Activated CD8-positive, alpha-beta T cell treated with anti-CD3 and anti-CD28 coated beads, Interleukin-2, amount 10 ng/mL, durations not matched to agents 7 days and 5 days (primary cell): ENCODE data around the gene LRRC52. TPM values are rescaled to one million over a fixed set of nuclear protein-coding genes. Genes with fewer than 3 reads are reported as not detected.

Experiments used
- ATAC-seq: fragments of 150-1000 bp; cut with Tn5 transposase; one replicate; pipeline ENCODE4 v1.10.0; 2021; ENCODE audit warnings: moderate library complexity
- CTCF ChIA-PET: fragments of 350-600 bp; sonication (Branson Sonifier 250); formaldehyde crosslinking; loops from one replicate; lab custom pipeline; 2021; ENCODE audit warnings: antibody characterized with exemption; lab: Charles Lee
- POLR2A ChIA-PET: fragments of 350-600 bp; sonication (Branson Sonifier 250); formaldehyde crosslinking; loops from one replicate; lab custom pipeline; 2021; ENCODE audit warnings: antibody characterized with exemption; lab: Charles Lee
- DNase-seq: peaks from one replicate; pipeline ENCODE4 v3.0.0-alpha.2; 2020
- H3K27ac Mint-ChIP-seq: one replicate; pipeline ENCODE4 v1.8.0; 2021; ENCODE audit warnings: mild to moderate bottlenecking, mixed read lengths
- H3K27me3 Mint-ChIP-seq: one replicate; pipeline ENCODE4 v1.8.0; 2021; ENCODE audit warnings: low read depth, mixed read lengths
- H3K36me3 Mint-ChIP-seq: one replicate; pipeline ENCODE4 v1.8.0; 2021; ENCODE audit warnings: low read depth, mixed read lengths
- H3K4me1 Mint-ChIP-seq: one replicate; pipeline ENCODE4 v1.8.0; 2021; ENCODE audit warnings: low read depth, mixed read lengths
- H3K4me3 Mint-ChIP-seq: one replicate; pipeline ENCODE4 v1.8.0; 2021; ENCODE audit warnings: mild to moderate bottlenecking, mixed read lengths
- H3K9me3 Mint-ChIP-seq: one replicate; pipeline ENCODE4 v1.8.0; 2022; ENCODE audit warnings: mixed read lengths; ENCODE audit not compliant: insufficient read depth
- total RNA-seq, 2 experiments: library from RNA; stranded (reverse); gene quantifications; one replicate each; pipeline ENCODE4 v1.2.3, GENCODE V29; 2021

The LRRC52 gene
- total RNA-seq, 2 experiments from 2014 or later = not detected

DNA sequence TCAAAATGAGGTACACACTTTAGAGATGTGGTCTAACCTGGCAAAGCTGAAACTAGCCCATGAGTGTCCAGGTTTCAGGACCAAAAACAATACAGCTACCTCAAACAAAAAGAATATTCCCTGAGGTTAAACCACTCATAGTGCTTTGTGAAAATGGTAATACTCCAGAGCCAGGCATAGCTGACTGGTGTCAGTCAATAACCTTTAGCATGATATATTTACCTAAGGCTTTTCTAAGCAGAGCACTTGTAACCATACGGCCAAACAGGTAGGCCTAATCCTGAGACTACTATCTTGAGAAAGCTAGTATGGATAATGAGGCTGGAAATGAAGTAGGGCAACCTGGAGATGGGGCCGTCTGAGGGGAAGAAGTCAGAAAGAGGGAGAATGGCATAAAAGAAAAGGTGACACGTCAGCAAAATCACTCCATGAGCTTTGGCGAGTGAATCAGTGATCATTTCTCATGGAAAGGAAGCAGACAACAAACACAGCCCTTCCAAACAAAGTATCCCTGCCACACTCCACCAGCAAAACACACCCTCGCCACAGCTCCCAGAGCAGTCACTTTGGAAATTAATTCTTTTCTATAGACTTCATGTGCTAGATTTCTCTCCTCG, 1.7 kb upstream of the LRRC52 start:
- ATAC-seq (no peak), DNase-seq (no peak)
- ChIA-PET POLR2A (no interaction called here), CTCF (no interaction called here)
- H3K27ac Mint-ChIP-seq = no peak overlapping the region
- H3K27me3 Mint-ChIP-seq = peaks cover 28% of the 10 kb centered on the region
- no peaks in the 10 kb centered on the region for H3K36me3 Mint-ChIP-seq
- H3K9me3 Mint-ChIP-seq = no peaks in the 10 kb centered on the region
- no peaks in the 10 kb centered on the region for H3K4me1 Mint-ChIP-seq
- no peak overlapping the region for H3K4me3 Mint-ChIP-seq

DNA sequence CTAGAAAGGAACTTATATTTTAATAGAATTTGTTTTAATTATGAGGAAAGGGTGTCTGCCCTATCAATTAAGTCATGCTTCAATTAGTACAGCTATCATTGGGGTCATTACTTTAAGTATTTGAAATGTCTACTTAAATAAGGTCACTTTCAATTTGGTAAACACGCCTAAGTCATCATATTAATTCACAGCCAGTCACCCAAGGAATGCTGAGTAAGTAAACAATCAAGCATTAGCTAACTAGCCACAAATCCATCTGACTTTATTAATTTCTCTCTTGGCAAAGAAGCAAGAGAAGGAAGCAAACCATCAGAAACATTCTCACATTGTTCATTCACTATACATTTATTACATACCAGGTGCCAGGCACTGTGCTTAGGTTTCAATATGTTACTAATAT, 1.2 kb upstream of the LRRC52 start:
- Mint-ChIP-seq H3K27me3 (peaks cover 27% of the 10 kb centered on the region), H3K9me3 (no peaks in the 10 kb centered on the region), H3K27ac (no peak overlapping the region), H3K4me3 (no peak overlapping the region), H3K36me3 (no peaks in the 10 kb centered on the region), H3K4me1 (no peaks in the 10 kb centered on the region)
- no peak for DNase-seq
- ChIA-PET CTCF (no interaction called here), POLR2A (no interaction called here)
- no peak for ATAC-seq

DNA sequence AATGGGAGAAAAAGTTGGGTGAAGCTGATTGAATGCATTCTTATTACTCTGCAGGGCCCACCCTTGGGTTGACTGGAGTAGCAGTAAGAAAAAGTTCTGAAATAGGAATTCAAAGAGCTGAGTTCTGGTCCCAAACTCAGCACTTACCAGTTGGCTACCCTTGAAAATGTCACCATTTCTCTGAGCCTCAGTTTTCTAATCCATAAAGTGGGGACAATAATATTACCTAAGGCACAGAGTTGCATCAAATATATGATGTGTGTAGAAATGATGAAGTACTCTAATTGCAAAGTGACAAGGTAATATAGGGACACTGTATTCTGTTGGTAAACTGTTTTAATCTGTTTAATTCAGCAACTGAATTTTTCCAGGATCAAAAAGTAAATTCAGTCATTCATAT, 1.2 kb downstream of the LRRC52 start:
- no peaks in the 10 kb centered on the region for H3K36me3 Mint-ChIP-seq
- H3K27me3 Mint-ChIP-seq = peaks cover 33% of the 10 kb centered on the region
- ChIA-PET POLR2A (no interaction called here), CTCF (no interaction called here)
- no peaks in the 10 kb centered on the region for H3K9me3 Mint-ChIP-seq
- H3K27ac Mint-ChIP-seq = no peak overlapping the region
- DNase-seq = no peak
- H3K4me3 Mint-ChIP-seq = no peak overlapping the region
- no peaks in the 10 kb centered on the region for H3K4me1 Mint-ChIP-seq
- ATAC-seq = no peak

DNA sequence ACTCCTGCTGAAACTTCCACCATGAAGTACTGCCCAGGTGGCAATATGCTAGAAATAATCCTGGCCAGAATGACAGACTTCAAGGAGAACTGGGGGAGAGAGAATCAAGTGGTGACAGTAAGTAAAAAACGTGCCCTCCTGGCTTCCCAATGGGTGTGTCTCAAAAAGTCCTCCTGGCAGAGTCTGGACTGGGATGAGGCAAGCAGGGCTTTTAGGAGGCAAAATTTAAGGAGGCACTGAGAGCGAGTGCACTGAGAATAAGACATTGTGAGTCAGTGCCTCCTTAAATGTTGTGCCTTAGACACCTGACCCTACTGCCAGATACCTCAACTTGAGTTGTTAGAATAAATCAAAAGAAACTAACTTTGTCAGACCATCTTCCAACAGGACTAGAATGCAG, 2.2 kb downstream of the LRRC52 start:
- Mint-ChIP-seq H3K27ac (no peak overlapping the region), H3K4me1 (no peaks in the 10 kb centered on the region), H3K9me3 (no peaks in the 10 kb centered on the region), H3K36me3 (no peaks in the 10 kb centered on the region), H3K27me3 (peaks cover 33% of the 10 kb centered on the region), H3K4me3 (no peak overlapping the region)
- CTCF ChIA-PET = no interaction called here
- ATAC-seq = no peak
- POLR2A ChIA-PET = no interaction called here
- DNase-seq = no peak

DNA sequence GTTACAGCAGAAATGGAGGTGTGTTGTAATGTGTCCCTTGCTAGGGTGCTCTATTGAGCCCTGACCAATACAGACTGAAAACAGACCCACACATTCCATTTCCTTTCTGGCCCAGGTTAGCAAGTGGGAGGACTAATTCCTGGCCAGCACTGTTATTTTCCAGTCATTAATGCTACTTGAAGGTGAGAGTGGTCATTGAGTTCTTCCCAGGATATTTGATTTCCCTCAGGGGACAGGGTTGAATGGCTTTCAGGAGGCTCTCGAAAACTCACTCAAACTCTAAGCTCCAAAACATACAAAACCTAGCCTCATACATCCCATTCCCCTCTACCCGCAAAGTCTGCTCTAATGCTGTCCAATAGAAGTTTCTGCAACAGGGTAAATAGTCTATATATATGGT, 6.2 kb downstream of the LRRC52 start:
- Mint-ChIP-seq H3K27me3 (peaks cover 25% of the 10 kb centered on the region), H3K4me3 (no peak overlapping the region), H3K27ac (no peak overlapping the region), H3K9me3 (no peaks in the 10 kb centered on the region), H3K36me3 (no peaks in the 10 kb centered on the region), H3K4me1 (no peaks in the 10 kb centered on the region)
- CTCF ChIA-PET = interaction anchor here (1.4 kb wide), 1 partner anchor 158 kb away, joined by 3 read pairs; no protein-coding TSS in a partner anchor
- DNase-seq (no peak), ATAC-seq (no peak)
- POLR2A ChIA-PET = no interaction called here

DNA sequence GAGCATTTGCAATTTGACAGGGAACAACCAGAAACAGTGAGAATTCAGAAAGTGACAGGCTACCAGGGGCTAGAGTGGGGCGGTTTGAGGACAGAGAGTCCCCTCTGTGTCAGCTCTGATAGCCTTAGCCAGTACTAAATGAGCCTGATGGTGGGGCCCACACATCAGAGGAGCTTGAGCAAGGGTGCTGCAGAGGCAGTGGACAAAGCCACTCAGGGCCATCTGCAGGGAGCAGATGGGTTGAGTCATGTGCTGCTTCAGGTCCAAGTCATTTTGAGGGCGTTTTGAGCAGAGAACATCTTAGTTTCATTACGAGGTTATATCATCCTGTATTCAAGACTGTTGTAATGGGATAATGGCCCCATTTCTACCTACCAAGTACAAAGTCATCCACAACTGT, 7.7 kb downstream of the LRRC52 start:
- no peaks in the 10 kb centered on the region for H3K4me1 Mint-ChIP-seq
- peaks cover 30% of the 10 kb centered on the region for H3K27me3 Mint-ChIP-seq
- POLR2A ChIA-PET = no interaction called here
- CTCF ChIA-PET = no interaction called here
- DNase-seq = no peak
- H3K4me3 Mint-ChIP-seq = no peak overlapping the region
- H3K9me3 Mint-ChIP-seq = no peaks in the 10 kb centered on the region
- ATAC-seq = no peak
- no peaks in the 10 kb centered on the region for H3K36me3 Mint-ChIP-seq
- H3K27ac Mint-ChIP-seq = no peak overlapping the region

DNA sequence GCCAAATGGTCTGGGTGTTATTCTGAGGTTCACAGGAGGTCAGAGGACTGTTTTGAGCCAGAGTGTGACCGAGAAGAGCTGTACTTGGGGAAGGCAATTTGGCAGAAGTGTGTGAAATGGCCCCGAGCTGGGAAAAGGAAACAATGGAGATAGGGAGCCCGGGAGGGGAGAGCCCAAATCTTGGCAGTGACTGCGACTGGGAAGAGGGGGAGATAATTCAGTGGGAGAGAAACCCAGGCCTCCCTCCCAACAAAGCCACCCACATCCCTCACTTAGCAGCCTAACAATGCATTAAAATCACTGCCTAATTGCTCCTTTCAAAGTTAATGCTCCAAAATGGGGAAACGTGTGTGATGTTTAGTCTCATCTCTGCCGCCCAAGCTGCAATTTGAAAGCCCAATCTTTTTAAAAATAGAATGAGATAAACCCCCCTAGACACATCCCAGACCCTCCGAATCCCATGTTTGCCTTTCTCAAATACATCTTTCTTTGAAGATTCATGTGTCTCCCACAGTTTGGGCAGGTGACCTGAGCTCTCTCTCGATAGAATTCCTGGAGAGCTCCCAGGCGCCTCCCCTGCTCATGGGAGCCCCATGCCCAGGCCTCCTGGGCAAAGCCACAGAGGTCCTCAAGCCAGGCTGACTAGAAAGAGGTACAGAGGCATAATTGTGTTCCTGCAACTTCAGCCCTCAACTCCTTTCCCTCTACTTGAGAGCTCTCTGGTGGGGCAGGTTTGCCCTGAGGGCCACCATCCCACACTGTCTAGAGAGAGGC, 17.3 kb downstream of the LRRC52 start:
- ChIA-PET CTCF (no interaction called here), POLR2A (no interaction called here)
- Mint-ChIP-seq H3K27me3 (peaks cover 20% of the 10 kb centered on the region), H3K9me3 (no peaks in the 10 kb centered on the region), H3K27ac (no peak overlapping the region), H3K4me1 (no peaks in the 10 kb centered on the region), H3K36me3 (no peaks in the 10 kb centered on the region), H3K4me3 (no peak overlapping the region)
- ATAC-seq = no peak
- DNase-seq = no peak

DNA sequence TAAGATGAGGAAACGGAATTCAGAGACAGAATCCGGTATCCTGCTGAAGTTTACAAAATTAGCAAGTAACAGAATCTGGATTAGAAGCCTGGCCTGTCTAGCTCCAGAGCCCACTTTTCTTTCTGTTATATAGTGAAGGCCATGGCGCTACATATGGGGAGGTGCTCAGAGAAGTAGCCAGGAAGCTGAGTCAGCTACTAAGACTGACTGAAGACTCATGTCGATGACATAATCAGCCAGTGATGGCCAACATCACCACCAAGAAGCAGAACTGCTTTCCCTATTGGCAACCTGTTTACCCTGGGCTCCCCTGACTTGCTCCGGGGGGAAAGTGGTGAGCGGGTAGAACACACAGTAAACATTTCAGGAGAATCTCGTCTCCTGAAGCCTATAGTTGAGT, 18.8 kb downstream of the LRRC52 start:
- POLR2A ChIA-PET = interaction anchor here (0.7 kb wide), 1 partner anchor 18 kb away, joined by 3 read pairs; no protein-coding TSS in a partner anchor
- CTCF ChIA-PET = no interaction called here
- Mint-ChIP-seq H3K9me3 (no peaks in the 10 kb centered on the region), H3K36me3 (no peaks in the 10 kb centered on the region), H3K4me3 (no peak overlapping the region), H3K27me3 (peaks cover 24% of the 10 kb centered on the region), H3K4me1 (no peaks in the 10 kb centered on the region), H3K27ac (no peak overlapping the region)
- ATAC-seq (no peak), DNase-seq (no peak)

DNA sequence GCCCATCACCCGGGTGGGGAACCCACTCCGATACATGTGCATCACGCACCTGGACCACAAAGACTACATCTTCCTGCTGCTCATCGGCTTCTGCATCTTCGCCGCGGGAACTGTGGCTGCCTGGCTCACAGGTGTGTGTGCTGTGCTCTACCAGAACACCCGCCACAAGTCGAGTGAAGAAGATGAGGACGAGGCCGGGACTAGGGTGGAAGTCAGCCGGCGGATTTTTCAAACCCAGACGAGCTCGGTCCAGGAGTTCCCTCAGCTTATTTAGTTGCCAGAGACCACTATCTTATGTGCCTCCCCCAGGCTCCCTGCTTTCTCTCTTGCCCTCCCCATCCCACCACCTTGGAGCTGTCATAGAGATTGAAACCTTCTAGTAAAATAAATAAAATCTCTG, 19.8 kb downstream of the LRRC52 start:
- no peak overlapping the region for H3K4me3 Mint-ChIP-seq

DNA sequence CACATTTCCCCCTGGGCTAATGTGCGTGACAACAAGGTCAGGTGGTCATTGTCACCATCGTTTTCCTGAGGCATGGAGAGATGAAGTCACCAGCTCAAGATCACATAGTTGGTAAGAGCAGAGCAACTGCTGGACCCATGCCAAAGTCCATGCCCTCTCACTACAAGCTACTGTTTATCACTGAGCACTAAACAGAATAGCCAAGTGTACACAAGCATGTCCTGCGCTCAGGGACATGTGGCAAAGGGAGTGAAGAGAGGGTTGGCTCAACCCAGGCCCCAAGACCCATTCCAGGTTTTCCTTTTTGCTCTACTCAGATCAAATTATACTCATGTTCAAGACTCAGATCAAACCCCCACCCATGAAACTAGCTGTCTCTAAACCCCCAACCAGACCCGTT, 20.8 kb downstream of the LRRC52 start:
- DNase-seq = no peak
- ATAC-seq = no peak
- Mint-ChIP-seq H3K27me3 (peaks cover 28% of the 10 kb centered on the region), H3K36me3 (no peaks in the 10 kb centered on the region), H3K4me1 (no peaks in the 10 kb centered on the region), H3K27ac (no peak overlapping the region), H3K9me3 (no peaks in the 10 kb centered on the region), H3K4me3 (no peak overlapping the region)
- ChIA-PET CTCF (interaction anchor here (0.9 kb wide), 1 partner anchor 172 kb away, joined by 3 read pairs; no protein-coding TSS in a partner anchor), POLR2A (no interaction called here)

More for the DNA sequence above, 19.8 kb downstream of the LRRC52 start:
- H3K9me3 Mint-ChIP-seq = no peaks in the 10 kb centered on the region
- H3K27me3 Mint-ChIP-seq = peaks cover 26% of the 10 kb centered on the region
- DNase-seq (no peak), ATAC-seq (no peak)
- H3K36me3 Mint-ChIP-seq = no peaks in the 10 kb centered on the region
- no peak overlapping the region for H3K27ac Mint-ChIP-seq
- ChIA-PET CTCF (no interaction called here), POLR2A (no interaction called here)
- H3K4me1 Mint-ChIP-seq = no peaks in the 10 kb centered on the region

DNA sequence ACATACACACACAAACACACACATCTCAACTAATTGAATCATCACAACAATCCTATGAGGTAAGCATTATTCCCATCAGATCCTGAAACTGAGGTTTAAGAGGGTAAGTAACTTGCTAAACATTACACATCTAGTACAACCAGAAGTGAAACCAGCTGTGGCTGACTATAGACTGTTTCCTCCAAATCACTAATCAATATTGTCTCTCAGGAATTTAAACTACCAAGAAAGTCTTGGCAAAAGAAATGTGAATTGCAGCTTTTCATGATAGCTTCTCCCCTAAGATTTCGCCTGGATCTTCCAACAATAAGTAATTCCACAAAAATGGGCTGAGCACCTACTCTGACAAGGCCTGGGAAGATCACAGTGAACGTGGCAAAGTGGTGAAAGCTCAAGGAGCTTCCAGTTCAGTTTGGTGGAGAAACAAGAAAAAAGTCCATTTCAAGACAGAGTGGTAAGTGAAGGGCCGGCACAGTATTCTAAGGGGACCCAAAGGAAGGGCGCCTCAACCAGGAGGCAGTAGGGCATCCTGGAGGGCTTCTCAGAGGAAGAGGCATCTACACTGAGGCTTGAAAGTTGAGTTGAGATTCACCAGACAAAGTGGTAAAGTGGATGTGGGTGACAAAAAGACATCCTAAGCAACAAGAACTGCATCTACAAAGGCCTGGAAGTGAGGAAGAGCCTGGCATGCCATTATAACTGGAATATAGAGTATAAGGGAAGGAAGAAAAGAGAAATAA, 22.1 kb downstream of the LRRC52 start:
- ATAC-seq (no peak), DNase-seq (no peak)
- Mint-ChIP-seq H3K36me3 (no peaks in the 10 kb centered on the region), H3K27me3 (peaks cover 29% of the 10 kb centered on the region), H3K9me3 (no peaks in the 10 kb centered on the region), H3K27ac (no peak overlapping the region), H3K4me3 (no peak overlapping the region), H3K4me1 (no peaks in the 10 kb centered on the region)
- ChIA-PET POLR2A (no interaction called here), CTCF (no interaction called here)

DNA sequence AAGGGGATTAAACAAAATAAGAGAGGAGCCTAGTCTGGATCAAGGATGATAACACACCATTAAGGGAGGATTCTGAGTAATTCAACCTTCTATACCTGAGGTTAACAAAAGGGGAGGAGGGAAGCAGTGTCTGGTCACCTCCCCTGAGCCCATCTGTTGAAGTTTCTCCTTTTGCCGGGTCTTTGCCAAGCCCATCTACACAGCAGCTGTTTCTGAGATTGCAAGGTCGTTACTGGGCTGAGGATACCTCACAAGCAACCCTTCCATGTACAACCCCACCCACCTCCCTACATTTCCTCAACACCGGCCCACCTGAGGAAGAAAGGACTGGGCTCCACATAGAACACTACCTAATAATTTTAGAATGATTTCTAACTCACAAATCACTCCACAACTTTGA, 26.3 kb downstream of the LRRC52 start:
- no peaks in the 10 kb centered on the region for H3K9me3 Mint-ChIP-seq
- DNase-seq (no peak), ATAC-seq (no peak)
- H3K4me3 Mint-ChIP-seq = no peak overlapping the region
- peaks cover 34% of the 10 kb centered on the region for H3K27me3 Mint-ChIP-seq
- H3K27ac Mint-ChIP-seq = no peak overlapping the region
- no peaks in the 10 kb centered on the region for H3K4me1 Mint-ChIP-seq
- CTCF ChIA-PET = no interaction called here
- POLR2A ChIA-PET = no interaction called here
- H3K36me3 Mint-ChIP-seq = no peaks in the 10 kb centered on the region
